GM21825 (cell line): ENCODE results near the gene KIRREL3.

Experiments used
- ATAC-seq: cut with Tn5 transposase; IDR thresholded peaks from one replicate; pipeline ENCODE4 v1.9.1; 2021; ENCODE audit warnings: mild to moderate bottlenecking, moderate library complexity; ENCODE audit not compliant: unreplicated experiment

The KIRREL3 gene

DNA sequence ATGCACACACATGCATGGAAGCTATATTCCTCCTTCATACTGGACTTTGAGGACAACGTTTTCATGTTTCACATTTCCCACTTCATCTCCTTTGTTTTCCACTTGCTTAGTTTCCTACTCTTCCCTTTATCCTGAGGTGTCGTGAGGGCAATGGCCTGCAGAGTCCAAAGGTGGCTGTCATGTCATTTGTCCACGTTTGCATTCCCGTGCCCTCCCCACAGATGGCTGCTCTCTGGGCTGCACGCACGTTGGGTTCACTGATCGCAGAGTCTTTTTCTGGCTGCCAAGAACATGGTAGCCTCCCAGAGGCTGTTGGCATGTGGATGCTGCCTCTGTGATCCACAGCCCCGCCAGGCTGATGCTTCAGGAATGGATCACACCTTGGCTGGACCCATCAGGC lies 389.1 kb downstream of the KIRREL3 start:
- no peak for ATAC-seq

DNA sequence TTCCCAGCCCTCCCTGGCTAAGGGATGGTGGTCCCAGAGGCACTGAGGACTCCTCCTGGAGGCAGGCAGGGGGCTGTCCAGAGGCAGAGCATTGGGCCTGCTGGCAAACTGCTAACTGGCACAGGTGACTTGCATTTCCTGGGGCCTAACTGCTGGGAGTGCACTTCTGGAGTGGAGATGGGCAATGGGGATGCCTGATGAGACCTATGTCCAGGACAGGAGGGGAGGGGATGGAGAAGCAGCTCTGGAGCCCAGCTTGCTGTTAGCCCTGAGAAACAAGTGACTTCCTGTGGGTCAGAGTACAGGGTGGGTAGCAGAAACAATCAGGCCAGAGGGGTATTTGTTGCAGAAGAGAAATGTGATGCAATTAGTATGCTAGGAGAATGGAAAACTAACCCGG lies 391.9 kb downstream of the KIRREL3 start:
- no peak for ATAC-seq

DNA sequence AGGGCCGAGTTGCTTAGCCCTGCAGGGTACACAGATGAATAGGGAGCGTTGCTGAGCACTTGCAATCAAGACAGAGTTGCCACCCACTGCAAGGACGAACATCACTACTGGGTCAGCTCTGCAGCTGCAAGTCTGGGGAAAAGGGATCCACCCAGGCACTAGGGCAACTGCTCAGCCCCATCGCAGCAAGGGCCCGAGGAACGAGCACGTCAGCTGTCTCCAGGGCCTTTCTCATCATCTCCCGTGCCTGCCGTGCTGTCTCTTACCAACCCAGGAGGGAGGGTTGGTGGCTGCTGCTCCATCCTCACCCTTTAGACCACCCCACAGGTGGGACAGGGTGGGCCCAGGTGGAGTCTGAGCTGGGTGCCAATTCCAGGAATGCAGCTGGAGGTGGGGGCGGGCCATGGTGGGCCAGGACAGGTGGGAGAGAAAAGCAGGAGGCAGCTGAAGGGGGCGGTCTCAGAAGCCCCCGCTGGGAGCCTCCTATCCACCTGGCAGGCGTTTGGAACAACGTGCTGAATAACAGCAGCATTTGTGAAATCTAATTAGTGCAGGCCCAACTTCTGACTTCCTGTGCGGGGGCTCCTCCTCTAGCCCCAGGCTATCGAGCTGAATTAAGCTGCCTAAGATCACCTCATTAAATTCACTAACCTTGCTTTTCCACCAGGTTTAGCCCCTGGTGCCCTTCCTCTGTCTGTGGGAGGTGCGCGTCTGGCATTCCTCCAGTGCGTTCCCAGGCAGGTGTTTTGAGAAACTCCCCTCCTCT lies 392.6 kb downstream of the KIRREL3 start:
- no peak for ATAC-seq

DNA sequence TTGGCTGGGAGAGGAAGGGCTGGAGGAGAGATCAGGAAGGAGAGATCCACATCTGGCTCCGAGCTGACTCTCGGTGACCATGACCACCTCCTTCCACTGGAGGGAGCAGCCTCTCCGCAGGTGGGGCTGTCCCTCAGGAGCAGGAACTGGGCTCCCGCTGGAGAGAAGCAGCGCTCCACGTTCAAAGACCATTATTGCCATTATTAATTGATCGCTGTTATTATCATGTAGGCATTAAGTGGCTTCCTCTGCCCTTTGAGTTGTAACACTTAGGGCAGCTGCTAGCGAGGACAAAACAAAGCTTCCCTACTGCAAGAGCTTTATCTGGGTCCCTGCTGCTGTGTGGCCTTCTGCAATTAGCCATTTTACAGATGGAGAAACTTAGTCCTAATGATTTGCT lies 393.2 kb downstream of the KIRREL3 start:
- no peak for ATAC-seq

DNA sequence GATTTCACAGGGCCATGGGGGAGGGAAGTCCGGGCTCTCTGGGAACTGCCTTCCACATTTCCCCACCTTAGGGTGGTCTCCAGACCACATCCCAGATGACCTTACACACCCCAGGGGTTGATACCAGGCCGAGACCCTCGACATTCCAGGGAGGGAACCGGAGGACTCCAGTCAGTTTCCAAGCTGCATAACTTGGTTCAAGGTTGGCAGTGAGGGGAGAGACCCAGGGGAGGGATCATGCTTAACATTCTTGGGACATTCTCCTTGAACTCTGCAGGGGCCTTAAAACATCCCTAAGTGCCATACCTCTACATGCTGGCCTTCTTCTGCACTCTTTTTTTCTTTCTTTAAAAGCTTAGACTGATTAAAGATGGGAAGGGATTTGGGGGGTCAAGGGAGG lies 394.1 kb downstream of the KIRREL3 start:
- no peak for ATAC-seq

DNA sequence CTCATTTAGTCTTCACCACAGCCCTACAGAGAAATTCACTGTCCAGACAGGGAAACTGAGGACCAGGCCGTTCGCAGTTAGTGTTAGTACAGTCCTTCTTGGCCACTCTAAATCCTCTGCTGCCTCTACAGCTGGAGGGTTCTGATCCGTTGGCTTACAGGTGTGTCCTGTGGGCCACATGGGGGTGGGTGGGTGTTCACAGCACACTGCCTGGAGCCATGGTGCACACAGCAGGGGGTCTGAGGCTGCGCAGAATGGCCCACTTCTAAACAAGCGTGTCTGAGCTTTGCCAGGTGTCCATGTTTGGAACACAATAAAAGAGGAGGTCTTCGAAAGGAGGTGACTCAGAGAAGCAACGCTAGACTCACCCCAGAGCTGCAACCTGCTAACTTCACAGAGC lies 396.1 kb downstream of the KIRREL3 start:
- ATAC-seq, result no peak

DNA sequence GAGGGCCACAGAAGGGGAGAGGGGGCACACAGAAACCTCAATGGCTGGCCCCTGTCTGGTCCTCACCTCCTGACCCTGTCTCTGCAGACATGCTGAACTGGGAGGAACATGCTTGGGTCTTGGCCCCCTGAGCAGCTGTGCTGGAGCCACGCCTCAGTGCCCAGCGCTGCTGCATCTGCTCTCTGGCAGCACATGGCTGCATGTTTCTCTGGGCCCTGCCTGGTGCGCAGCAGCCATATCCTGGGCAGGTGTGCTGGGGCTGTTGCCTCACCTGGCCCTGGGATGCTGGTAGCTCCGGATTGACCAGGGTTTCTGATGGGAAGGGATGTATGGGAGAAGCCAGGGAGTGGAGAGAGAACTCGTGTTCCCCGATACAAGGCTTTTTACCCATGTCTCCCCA lies 397.1 kb downstream of the KIRREL3 start:
- no peak for ATAC-seq

DNA sequence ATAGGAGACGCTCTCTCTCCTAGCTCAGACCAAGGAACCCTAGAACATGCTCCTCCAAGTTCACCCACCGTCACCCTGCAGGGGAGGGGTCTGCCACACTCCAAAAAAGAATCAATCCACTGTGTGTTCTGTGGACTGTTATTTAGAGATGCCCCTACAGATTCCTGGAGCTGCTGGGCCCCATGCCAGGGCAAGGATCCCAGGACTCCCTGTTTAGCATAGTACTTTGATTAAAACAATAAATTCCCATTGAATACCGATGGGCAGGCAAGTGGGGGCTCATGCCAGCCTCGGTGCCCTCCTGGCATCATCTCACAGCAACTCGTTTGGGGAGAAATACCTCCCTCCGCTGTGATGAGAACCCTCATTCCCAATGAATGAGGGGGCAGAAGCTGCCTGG lies 397.6 kb downstream of the KIRREL3 start:
- no peak for ATAC-seq

DNA sequence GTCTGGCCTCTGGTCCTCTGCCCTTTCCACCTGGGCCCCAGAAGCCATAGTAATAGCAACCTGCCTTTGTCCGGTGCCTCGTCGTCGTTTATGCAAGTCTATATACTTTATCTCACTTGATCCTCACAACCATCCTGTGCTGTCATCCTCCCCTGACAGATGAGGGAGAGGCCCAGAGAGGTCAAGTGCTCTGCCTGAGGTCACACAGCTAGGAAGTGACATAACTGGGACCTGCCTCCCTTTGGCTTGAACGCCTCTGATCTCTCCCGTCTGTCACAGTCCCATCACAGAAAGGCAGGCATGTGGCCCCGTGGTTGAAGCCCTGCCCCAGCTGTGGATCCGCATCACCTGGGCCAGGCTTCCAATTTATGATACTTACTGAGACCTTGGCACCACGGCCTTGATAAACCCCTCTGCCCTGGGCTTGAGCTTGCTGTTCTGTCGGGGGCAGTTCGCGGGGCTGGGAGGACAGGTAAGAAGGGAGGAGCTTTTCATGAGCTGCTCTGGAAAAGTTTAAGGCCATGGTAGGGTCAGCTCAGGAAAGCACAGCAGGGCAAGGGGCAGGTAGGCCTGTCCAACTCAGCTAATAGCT lies 398.1 kb downstream of the KIRREL3 start:
- no peak for ATAC-seq

DNA sequence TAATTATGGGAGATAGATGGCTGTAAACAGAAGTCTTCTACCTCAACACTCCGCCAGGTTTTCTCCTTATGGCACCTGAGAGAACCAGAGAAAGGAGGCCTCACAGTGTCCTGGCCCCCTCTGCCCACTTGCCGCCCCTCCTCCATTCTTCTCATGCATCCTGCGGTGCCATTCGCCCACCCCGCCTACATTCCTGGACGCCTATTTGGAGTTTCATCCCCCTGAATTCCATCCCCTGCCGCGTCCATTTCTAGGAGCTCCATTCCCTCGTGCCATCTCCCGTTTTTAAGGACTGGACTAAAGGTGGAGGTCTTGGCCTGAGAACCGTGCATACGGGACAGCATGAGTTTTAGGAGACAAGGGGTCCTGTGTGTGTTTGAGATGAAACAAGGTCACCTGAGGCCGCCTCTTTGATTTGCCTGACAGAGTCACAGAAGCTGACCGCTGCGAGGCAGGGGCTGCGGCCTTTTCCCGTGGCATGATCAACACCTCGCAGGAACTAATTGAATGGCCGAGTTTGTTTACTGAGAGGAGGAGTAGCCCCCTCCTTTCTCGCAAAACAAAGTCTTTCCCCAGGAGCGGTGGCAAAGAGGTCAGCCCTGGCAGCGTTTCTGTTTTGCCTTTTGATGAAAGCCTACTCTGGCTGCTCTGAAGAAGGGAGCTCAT lies 398.9 kb downstream of the KIRREL3 start:
- no peak for ATAC-seq

DNA sequence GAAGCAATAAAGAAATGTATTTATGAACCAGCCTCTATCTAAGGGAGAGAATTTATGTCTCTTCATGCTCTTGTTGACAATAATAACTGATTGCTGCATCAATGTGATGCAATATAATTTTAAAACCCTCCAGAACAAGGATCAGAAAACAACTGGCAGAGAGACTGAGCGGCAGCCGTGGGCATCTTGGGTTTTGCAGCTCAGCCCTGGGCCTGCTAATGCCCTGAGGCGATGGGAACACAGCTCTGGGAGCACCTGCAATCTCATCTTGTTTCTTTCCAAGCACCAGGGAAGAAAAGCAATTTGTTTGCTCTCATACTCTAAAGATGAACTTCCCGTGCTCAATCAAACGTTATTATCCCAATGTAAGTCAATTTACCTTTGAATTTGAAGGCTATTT lies 399.4 kb downstream of the KIRREL3 start:
- ATAC-seq, result no peak

DNA sequence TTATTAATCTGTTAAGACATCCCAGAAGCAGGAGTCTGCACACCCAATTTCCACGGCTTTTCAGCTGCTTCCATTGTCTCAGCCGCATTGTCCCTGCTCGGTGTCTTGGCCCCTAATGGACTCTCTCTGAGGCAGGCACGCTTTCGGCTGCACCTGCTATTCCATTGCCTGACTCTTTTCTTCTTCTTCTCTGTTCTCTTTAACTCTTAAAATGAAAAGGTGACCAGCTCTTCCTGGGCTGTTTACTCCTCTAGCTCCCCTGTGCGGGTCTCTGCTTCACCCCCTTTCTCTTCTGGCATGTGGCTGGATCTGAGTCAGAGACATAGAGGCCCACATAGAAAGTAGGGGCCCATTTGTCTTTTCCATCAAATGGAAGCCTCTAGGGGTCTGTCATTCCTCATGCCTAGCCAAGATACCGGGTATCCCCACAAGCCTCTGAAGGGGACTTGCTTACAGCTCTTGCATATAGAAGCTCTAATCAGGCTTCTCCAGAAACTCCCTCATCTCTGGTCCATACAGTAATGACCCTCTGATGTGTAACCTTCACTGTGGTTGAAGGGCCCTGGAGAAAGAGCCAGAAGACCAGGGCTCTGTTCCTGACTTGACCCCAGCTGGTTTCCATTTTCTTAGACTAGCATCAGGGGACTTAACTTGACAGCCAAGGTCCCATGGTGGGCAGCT lies 401.2 kb downstream of the KIRREL3 start:
- no peak for ATAC-seq

DNA sequence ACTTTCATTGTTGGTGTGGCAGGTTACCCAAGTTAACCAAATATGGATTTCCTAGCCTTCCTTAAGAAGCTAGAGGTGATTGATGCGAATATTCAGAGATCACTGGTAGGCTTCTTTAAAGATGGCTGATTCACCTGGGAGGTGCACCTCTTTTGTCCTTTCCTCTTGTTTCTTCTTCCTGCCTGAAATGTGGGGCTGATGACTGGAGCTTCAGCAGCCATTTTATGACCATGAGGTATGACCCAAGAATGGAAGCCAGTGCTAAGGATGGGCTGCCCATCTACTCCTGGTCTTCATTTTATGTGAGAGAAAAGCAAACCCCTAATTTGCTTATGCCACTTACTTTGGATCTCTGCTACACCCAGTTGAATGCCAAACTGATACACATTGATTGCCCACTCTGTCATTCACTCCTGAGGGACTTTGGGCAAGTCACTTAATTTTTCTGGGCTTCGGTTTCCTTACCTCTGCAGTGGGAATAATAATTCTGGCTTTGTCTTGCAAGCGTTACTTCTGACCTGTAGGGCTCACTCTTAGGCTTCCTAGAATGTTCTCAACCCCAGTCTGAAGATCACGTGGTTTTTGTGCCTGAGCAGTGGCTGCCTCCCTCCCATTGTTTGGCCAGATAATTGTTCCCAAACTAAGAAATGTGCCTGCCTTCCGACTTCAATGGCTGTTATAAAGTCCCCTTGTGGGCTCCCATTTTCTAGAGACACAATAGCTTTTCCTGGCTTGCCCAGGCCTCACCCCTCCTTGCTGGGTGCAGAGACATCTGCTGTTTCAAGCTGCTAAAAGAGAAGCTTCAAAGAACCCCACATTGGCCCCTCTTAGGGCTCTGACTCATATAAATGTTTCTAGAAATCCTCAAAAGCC lies 402.0 kb downstream of the KIRREL3 start:
- ATAC-seq, result no peak

DNA sequence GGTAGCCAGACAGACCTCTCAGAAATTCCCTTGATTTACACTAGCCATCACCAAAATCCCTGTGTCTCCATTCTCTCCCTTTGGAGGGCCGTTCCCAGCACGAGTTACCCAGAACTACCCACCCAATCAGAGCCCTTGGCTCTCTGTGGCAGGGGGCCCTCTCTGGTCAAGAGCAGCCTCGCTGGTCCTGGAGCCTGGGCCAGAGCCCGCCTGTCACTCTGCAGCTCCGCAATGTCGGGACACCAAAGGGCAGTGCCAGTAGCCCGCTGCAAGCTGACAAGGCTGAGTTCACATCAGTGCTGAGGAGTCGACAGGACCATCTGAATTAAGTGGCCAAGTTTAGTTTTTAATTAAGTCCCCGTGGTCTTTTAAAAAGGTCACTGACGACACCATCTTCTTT lies 403.5 kb downstream of the KIRREL3 start:
- no peak for ATAC-seq

DNA sequence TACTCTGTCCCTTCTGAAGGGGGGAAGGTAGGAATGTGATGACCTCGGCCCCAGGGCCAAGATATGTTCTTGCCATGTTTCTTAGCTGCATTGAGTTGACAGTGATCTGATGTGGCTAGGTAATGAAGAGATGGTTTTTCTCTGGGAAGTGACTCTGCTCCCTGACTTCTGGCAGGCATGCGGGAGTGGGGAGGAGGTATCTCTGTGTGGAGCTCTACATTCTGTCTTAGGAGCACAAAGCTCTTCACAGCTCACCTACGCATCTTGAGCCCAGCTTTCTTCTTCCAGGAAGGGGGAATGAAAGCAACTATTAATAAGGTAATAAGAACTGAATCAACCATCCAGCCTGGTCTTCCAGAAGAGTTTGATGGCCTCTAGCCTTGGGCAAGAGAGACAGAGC lies 404.1 kb downstream of the KIRREL3 start:
- no peak for ATAC-seq

DNA sequence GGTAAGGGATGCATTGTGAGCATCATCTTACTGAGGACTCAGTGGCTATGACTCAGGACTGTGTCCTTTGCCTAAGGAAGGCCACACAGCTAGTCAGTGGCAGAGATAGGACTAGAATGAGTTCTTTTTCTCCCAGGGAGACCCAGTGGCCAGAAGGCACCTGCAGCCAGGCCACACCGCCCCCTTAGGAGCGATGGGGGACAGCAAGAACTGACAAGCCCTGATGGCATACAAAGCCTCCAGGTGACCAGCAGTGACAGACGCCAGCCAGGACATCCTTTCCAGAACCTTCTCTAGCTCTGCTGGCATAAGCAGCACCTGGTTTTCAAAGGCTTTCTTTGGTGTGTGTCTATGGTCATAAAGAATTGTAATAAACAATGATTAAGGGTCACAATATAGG lies 405.0 kb downstream of the KIRREL3 start:
- ATAC-seq, result no peak

DNA sequence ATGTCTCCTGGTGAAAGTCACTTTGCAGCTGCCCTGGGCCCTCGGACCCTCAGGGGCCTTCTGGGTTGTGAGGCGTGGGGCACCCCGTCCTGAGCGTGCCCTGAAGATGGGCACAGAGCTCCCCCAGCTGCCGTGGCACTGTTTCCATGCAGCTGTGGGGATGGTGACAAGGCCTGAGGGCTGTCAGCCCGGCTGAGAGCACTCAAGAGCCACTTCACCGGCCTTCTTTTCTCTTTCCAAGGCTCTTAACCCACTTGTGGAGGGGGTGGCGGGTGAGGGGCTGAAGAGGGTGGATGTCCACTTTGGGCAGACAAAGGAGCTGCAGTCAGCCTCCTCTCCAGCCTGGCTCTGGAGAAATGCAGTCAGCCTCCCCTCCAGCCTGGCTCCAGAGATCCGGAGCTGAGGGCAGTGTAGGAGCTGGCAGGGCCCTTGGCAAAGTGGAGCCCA lies 405.6 kb downstream of the KIRREL3 start:
- no peak for ATAC-seq

DNA sequence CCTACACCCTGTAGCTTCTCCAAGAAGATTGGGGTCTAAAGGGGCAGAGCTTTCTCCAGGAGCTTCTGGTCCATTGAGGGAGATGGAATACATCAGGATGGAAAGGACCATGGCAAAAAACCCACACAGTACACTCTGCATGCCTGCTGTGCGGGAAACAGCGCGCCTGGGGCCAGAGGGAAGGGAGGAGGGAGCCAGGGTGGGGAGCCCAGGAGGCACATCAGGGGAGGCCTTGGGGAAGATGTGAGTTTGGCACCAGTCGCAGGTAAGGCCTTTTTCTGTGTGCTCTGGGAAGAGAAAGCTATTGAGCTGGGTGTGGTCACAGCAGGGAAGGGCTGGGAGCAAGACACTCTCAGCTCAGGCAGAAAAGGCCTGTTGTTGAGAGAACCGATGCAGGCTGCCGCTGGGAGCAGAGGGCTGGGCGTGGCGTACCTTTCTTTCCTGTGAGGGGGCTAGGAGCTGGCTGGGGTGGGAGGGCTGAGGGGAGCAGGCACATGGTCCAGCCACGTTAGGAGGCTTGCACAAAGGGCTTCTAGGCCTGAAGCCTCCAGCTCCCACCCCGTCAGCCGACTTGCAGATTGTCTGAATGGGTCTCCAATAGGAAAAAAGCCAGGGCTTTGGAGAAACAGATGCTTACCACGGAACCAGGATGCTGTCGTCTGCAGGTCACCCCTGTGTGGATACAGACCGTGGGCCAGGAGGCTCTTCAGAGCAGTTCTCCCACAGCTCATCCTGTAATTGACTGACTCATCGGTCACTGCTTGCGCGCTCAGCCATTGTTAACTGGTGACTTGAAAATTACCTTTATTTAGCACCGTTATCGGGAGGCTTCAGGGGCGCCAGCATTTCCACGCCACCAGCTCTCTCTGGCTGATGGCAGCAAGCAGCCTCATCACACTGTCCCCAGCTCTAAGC lies 407.8 kb downstream of the KIRREL3 start:
- ATAC-seq, result no peak

DNA sequence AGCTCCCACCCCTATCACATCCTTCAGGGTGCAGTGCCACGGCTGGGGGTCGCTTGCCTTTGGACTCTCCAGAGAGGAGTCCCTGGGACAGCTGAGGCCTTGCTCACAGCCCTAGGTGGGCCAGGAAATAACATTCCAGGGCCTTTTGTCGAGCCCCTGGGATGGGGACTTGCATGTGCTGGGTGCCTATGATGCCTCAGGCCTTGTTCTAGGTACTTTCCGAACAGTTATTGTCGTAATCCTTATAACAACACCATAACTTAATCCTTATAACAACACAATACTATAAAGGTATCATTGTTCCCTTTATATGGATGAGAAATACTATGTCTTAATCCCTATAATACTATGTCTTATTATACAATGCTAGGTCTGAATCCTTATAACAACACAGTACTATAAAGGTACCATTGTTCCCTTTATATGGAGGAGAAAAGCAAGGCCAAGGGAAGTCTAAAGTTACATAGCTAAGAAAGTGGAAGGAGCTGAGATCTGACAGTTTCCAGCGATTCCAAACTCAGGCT lies 408.5 kb downstream of the KIRREL3 start:
- no peak for ATAC-seq

DNA sequence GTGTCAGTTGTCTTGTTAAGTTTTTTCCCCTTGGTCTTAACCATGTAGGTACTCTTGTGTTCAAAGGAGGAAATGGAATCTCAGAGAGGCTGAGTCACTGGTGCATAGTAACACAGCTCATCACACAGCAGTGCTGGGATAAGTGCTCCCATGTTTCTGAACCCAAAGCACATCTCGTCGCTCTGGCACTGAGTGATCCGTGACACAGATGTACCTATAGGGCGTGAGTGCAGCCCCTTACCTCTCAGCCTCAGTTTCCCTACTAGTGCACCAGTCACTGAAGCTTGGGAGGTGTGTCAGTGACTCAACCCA lies 411.1 kb downstream of the KIRREL3 start:
- ATAC-seq, result no peak
